ENCODE data around the gene STXBP3.
A peak's percentile ranks its signal among the peaks of the same experiment; 100 is the strongest.
"Not testable (repeated sequence)": the region's sequence is repeated elsewhere in the genome, so short reads cannot be mapped to it uniquely, and the experiment has no call there.

Gene STXBP3

GRCh38 chr1:108746382-108747170 is at the start of gene STXBP3:
STXBP3 (plus strand) TSS chr1:108746674; CDS start chr1:108746738, 64 bp downstream.
- DNase-seq = peak; percentile 90

- no peak for DNase-seq
Measured at GRCh38 chr1:108699375-108700332, 46.8 kb upstream of the STXBP3 start.

- DNase-seq = no peak
Measured at GRCh38 chr1:108701176-108701849, 45.2 kb upstream of the STXBP3 start.

- not testable (repeated sequence) for DNase-seq
Measured at GRCh38 chr1:108702109-108702508, 44.4 kb upstream of the STXBP3 start.

- no peak for DNase-seq
Measured at GRCh38 chr1:108703939-108704338, 42.5 kb upstream of the STXBP3 start.

- no peak for DNase-seq
Measured at GRCh38 chr1:108704496-108704895, 42.0 kb upstream of the STXBP3 start.

GRCh38 chr1:108706643-108707042 is 39.8 kb upstream of the STXBP3 start:
- no peak for DNase-seq

GRCh38 chr1:108708691-108709660 is 37.5 kb upstream of the STXBP3 start:
- no peak for DNase-seq

GRCh38 chr1:108712606-108713150 is 33.8 kb upstream of the STXBP3 start, which contains the start of gene FNDC7:
FNDC7 (plus strand) TSS chr1:108712908; CDS start chr1:108712934, 26 bp downstream.
- no peak for DNase-seq

- DNase-seq = no peak
Measured at GRCh38 chr1:108715932-108716331, 30.5 kb upstream of the STXBP3 start.

- no peak for DNase-seq
Measured at GRCh38 chr1:108716437-108717230, 29.8 kb upstream of the STXBP3 start.

- no peak for DNase-seq
Measured at GRCh38 chr1:108717774-108718316, 28.6 kb upstream of the STXBP3 start.

- no peak for DNase-seq
Measured at GRCh38 chr1:108718927-108719655, 27.4 kb upstream of the STXBP3 start.

- no peak for DNase-seq
Measured at GRCh38 chr1:108719656-108720435, 26.6 kb upstream of the STXBP3 start.

GRCh38 chr1:108722292-108722691 is 24.2 kb upstream of the STXBP3 start:
- DNase-seq = no peak

GRCh38 chr1:108725906-108726305 is 20.6 kb upstream of the STXBP3 start:
- DNase-seq = no peak

- no peak for DNase-seq
Measured at GRCh38 chr1:108728327-108728923, 18.0 kb upstream of the STXBP3 start.

- no peak for DNase-seq
Measured at GRCh38 chr1:108729481-108729880, 17.0 kb upstream of the STXBP3 start.

All from SHP77 treated with DMSO at 0.1 percent for 48 hours (cell line).